ENCODE data around the gene PHF13. TPM values are rescaled to one million over a fixed set of nuclear protein-coding genes. Genes with fewer than 3 reads are reported as not detected.

Gene PHF13
- total and polyA plus RNA-seq, 10 of the 15 experiments (the other 5 are each of a cell fraction or from before 2014, with no cell fraction given) = 0.87 to 15.4 (median 5.1) TPM

- in situ Hi-C loops (cut with MboI) = no loop called here
- peak within 1 kb of the TSS; percentile 68 for H3K27ac ChIP-seq (ENCODE audit: control insufficient read depth, insufficient read depth)
- CTCF ChIA-PET = interaction anchor here (0.6 to 4.4 kb wide), 6 partner anchors 20 to 182 kb away, joined by 3 to 29 read pairs (median 5); partner anchors contain the start of genes NOL9 and TAS1R1
- SMC1A ChIA-PET (ENCODE audit: uncharacterized antibody, unreplicated experiment) = interaction anchor here (1.0 to 2.0 kb wide), 6 partner anchors 10 to 89 kb away, joined by 3 to 7 read pairs (median 4); no protein-coding TSS in a partner anchor
- H2AFZ ChIP-seq (ENCODE audit: control insufficient read depth, low read depth, low read length) = peak within 1 kb of the TSS; percentile 80
- peak within 1 kb of the TSS; percentile 75 for H3K4me2 ChIP-seq (ENCODE audit: control insufficient read depth, insufficient read depth)
- POLR2A ChIA-PET = interaction anchor here (0.6 to 3.9 kb wide), 8 partner anchors 20 to 230 kb away, joined by 3 to 22 read pairs (median 4); partner anchors contain the start of genes KLHL21 and NOL9
- FAIRE-seq (peak; percentile 98), DNase-seq (ENCODE audit: low read depth, low spot score) (peak; percentile 74), ATAC-seq (peak; percentile 97)
- H3K36me3 ChIP-seq (ENCODE audit: control insufficient read depth in 2 of 2, insufficient read depth in 2 of 2, low read length in 1 of 2) = no peaks in the 10 kb centered on the region
- H3K4me3 ChIP-seq = peak within 1 kb of the TSS; percentile 89
- RAD21 ChIA-PET (ENCODE audit: unreplicated experiment) = interaction anchor here (0.6 to 4.7 kb wide), 6 partner anchors 22 to 338 kb away, joined by 3 to 38 read pairs (median 4); partner anchors contain the start of genes KLHL21, NOL9 and TAS1R1
- no peaks in the 10 kb centered on the region for H3K9me3 ChIP-seq (replicated peaks; ENCODE audit: control insufficient read depth, insufficient read depth, low read length)
- BruUV-seq (replicated peaks) = no TSS peak
- H4K20me1 ChIP-seq (ENCODE audit: control insufficient read depth, insufficient read depth) = no peaks in the 10 kb centered on the region
- intact Hi-C loops (cut with micrococcal nuclease; ENCODE audit: unreplicated experiment) = no loop called here
- H3K27me3 ChIP-seq (replicated peaks in 1 of 2; ENCODE audit: control insufficient read depth in 2 of 2, insufficient read depth in 2 of 2, low read length in 1 of 2) = no peaks in the 10 kb centered on the region
- 16% methylated on average over 56 of the region's 58 CpGs for WGBS (ENCODE audit: insufficient coverage, insufficient replicate concordance, low lambda C conversion rate, missing lambda C conversion rate)
- peak within 1 kb of the TSS; percentile 85 for H3K9ac ChIP-seq (ENCODE audit: control insufficient read depth, insufficient read depth, low read length)
- H3K79me2 ChIP-seq (ENCODE audit: control insufficient read depth, insufficient read depth, low read length) = peaks cover 21% of the 10 kb centered on the region
- peaks cover 13% of the 10 kb centered on the region for H3K4me1 ChIP-seq (ENCODE audit: control insufficient read depth, insufficient read depth, low read length)
- TF ChIP-seq IRF3 (IDR thresholded peaks at IDR 0.05) (no peak), TCF3 (IDR thresholded peaks at IDR 0.05; ENCODE audit: borderline replicate concordance, insufficient read depth, low read depth, low read length) (no peak), MXI1 (IDR thresholded peaks at IDR 0.05; ENCODE audit: low read depth, low read length) (peak; percentile 61), ETV6 (conservative IDR thresholded peaks at IDR 0.05 in 1 of 2, IDR thresholded peaks at IDR 0.05 in 1 of 2; ENCODE audit: borderline replicate concordance in 1 of 2, low read depth in 1 of 2) (no peak), KLF5 (IDR thresholded peaks at IDR 0.05; ENCODE audit: partially characterized antibody) (no peak), EGR1 (IDR thresholded peaks at IDR 0.05; ENCODE audit: borderline replicate concordance in 1 of 2, low read depth in 2 of 2, low read length in 2 of 2) (no peak), NFYB (IDR thresholded peaks at IDR 0.05; ENCODE audit: insufficient read depth, low read depth, low read length) (peak; percentile 65; the same call in 1 of the 2 replicates), RELB (IDR thresholded peaks at IDR 0.05; ENCODE audit: low read depth) (no peak), BCL3 (IDR thresholded peaks at IDR 0.05; ENCODE audit: borderline replicate concordance, insufficient read depth, low read depth, low read length, poor library complexity, severe bottlenecking) (no peak), RUNX3 (IDR thresholded peaks at IDR 0.05; ENCODE audit: low read length) (no peak), ZBTB33 (IDR thresholded peaks at IDR 0.05) (peak; percentile 68; the same call in 1 of the 2 replicates)
Observed at GRCh38 chr1:6579374-6580118, 34.0 kb upstream of the PHF13 start, which contains the start of gene ZBTB48. ZBTB48 (plus strand) TSS chr1:6579994; CDS start chr1:6580610, 616 bp downstream.
